Measurements from ENCODE around the gene RABGAP1L. TPM values are rescaled to one million over a fixed set of nuclear protein-coding genes. Genes with fewer than 3 reads are reported as not detected.
"Not testable (repeated sequence)": the region's sequence is repeated elsewhere in the genome, so short reads cannot be mapped to it uniquely, and the experiment has no call there.

Gene RABGAP1L
- total RNA-seq, 1 donor from 2014 or later: 114 TPM

GRCh38 chr1:174654560-174654959 is 495.2 kb downstream of the RABGAP1L start:
- no peak for DNase-seq (ENCODE audit: low spot score)

- no peak for DNase-seq (ENCODE audit: low spot score)
Measured at GRCh38 chr1:174656409-174657059, 497.2 kb downstream of the RABGAP1L start.

GRCh38 chr1:174657411-174657810 is 498.1 kb downstream of the RABGAP1L start:
- no peak for DNase-seq (ENCODE audit: low spot score)

GRCh38 chr1:174657893-174658292 is 498.6 kb downstream of the RABGAP1L start:
- DNase-seq (ENCODE audit: low spot score): no peak

GRCh38 chr1:174659823-174660222 is 500.5 kb downstream of the RABGAP1L start:
- no peak for DNase-seq (ENCODE audit: low spot score)

- no peak for DNase-seq (ENCODE audit: low spot score)
Measured at GRCh38 chr1:174660476-174660875, 501.2 kb downstream of the RABGAP1L start.

GRCh38 chr1:174663358-174663757 is 504.0 kb downstream of the RABGAP1L start:
- DNase-seq (ENCODE audit: low spot score): no peak

GRCh38 chr1:174666248-174666647 is 506.9 kb downstream of the RABGAP1L start:
- DNase-seq (ENCODE audit: low spot score): no peak

GRCh38 chr1:174671826-174672225 is 512.5 kb downstream of the RABGAP1L start:
- DNase-seq (ENCODE audit: low spot score): no peak

GRCh38 chr1:174676856-174677255 is 517.5 kb downstream of the RABGAP1L start:
- DNase-seq (ENCODE audit: low spot score): no peak

- no peak for DNase-seq (ENCODE audit: low spot score)
Measured at GRCh38 chr1:174678657-174679056, 519.3 kb downstream of the RABGAP1L start.

GRCh38 chr1:174680101-174680500 is 520.8 kb downstream of the RABGAP1L start:
- DNase-seq (ENCODE audit: low spot score): no peak

- DNase-seq (ENCODE audit: low spot score): no peak
Measured at GRCh38 chr1:174682419-174683008, 523.2 kb downstream of the RABGAP1L start.

- no peak for DNase-seq (ENCODE audit: low spot score)
Measured at GRCh38 chr1:174686213-174686612, 526.9 kb downstream of the RABGAP1L start.

GRCh38 chr1:174689524-174689923 is 530.2 kb downstream of the RABGAP1L start:
- DNase-seq (ENCODE audit: low spot score): no peak

GRCh38 chr1:174690266-174690665 is 530.9 kb downstream of the RABGAP1L start:
- DNase-seq (ENCODE audit: low spot score): no peak

GRCh38 chr1:174692313-174692712 is 533.0 kb downstream of the RABGAP1L start:
- no peak for DNase-seq (ENCODE audit: low spot score)

GRCh38 chr1:174693085-174693484 is 533.8 kb downstream of the RABGAP1L start:
- no peak for DNase-seq (ENCODE audit: low spot score)

GRCh38 chr1:174693539-174693938 is 534.2 kb downstream of the RABGAP1L start:
- DNase-seq (ENCODE audit: low spot score): not testable (repeated sequence)

GRCh38 chr1:174696026-174696821 is 536.9 kb downstream of the RABGAP1L start:
- DNase-seq (ENCODE audit: low spot score): no peak

- DNase-seq (ENCODE audit: low spot score): no peak
Measured at GRCh38 chr1:174700314-174700713, 541.0 kb downstream of the RABGAP1L start.

GRCh38 chr1:174700775-174701174 is 541.5 kb downstream of the RABGAP1L start:
- no peak for DNase-seq (ENCODE audit: low spot score)

GRCh38 chr1:174701565-174701964 is 542.2 kb downstream of the RABGAP1L start:
- DNase-seq (ENCODE audit: low spot score): no peak
